Camera-type eye (tissue), 1 donor: ENCODE data around the gene KDM7A. TPM values are rescaled to one million over a fixed set of nuclear protein-coding genes. Genes with fewer than 3 reads are reported as not detected.

Experiments
- total RNA-seq: library from RNA; depleted of rRNA; stranded (reverse); fragments of >200 nt; gene quantifications from one replicate; pipeline ENCODE4 v1.2.3, GENCODE V29; 2014

The KDM7A gene, protein sequence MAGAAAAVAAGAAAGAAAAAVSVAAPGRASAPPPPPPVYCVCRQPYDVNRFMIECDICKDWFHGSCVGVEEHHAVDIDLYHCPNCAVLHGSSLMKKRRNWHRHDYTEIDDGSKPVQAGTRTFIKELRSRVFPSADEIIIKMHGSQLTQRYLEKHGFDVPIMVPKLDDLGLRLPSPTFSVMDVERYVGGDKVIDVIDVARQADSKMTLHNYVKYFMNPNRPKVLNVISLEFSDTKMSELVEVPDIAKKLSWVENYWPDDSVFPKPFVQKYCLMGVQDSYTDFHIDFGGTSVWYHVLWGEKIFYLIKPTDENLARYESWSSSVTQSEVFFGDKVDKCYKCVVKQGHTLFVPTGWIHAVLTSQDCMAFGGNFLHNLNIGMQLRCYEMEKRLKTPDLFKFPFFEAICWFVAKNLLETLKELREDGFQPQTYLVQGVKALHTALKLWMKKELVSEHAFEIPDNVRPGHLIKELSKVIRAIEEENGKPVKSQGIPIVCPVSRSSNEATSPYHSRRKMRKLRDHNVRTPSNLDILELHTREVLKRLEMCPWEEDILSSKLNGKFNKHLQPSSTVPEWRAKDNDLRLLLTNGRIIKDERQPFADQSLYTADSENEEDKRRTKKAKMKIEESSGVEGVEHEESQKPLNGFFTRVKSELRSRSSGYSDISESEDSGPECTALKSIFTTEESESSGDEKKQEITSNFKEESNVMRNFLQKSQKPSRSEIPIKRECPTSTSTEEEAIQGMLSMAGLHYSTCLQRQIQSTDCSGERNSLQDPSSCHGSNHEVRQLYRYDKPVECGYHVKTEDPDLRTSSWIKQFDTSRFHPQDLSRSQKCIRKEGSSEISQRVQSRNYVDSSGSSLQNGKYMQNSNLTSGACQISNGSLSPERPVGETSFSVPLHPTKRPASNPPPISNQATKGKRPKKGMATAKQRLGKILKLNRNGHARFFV
- 31.1 TPM for total RNA-seq

DNA sequence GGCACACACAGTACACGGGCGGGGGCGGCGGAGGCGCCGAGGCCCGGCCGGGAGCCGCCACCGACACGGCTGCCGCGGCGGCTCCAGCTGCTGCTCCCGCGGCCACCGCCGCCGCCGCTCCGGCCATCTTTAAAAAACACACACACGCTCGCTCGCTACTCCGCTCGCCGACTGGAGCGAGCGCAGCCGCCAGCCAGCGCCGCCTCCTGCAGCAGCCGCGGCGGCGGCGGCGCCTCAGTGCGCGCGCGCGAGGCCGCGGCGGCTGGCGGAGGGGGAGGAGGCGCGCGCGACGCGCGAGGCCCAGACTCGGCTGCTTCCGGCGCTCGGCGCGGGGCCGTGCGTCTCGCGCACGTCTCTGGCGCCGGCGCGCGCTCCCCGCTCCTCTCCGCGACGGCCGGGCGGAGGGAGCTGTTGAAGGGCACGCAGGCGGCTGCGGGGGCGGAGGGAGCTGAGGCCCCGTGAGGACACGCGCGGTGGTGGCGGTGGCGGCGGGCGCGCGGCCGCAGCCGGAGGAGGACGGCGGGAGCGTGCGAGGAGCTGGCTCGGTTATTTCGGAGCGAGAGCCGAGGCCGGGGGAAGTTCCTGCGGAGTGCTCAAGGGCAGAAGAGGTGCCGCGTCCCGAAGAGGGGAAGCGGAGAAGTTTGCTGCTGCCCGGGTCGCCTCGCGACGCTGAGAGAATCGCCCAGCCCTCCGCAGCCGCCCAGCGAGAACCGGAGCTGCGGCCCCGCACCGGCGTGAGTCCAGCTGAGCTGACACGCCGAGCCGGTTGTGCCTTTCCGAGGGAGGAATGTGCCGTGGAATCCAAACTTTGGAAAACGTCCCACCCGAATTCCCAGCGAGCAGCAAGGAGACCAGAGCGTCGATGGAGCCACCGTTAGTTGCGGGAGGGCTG is at the start of gene KDM7A:
Gene KDM7A (minus strand): TSS at position 173 of the 892 bp plus-strand sequence. CDS start 46 bp downstream, at position 127.

DNA sequence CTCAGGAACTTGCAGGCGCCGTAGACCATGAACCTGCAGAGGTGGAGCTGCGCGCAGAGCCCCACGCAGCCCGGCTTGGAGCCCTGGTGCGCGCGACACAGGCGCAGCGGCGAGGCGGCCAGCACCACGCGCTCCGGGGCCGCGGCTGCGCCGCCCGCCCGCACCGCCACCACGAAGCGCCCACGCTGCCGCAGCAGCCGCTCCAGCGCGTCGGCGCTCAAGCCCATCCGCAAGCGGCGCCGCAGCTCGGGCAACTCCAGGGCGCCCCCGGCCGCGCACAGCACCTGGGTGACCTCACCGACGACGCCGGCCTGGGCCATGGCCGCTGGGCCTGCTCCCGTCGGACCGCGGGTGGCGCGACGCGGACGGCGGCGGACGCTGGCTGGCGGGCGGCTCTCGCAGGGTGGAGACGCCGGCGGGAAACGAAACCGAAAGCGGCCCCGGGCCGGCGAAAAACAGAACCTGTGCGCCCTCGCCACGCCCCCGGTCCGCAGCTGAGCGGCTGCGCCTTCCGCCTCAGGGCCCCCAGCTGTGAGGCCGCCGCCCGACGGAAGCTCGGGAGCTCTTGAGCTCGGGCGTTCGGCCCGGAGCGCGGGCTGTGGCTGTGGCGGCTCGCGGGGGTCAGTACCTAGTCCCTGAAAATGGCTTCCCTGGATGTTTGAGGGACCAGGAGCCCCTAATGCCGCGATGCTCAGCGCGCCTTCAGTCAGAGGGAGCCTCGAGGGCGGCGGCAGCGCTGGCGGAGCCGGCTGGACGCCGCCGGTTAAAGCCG is 114.1 kb downstream of the KDM7A start, which contains the start of gene PARP12:
Gene PARP12 (minus strand): TSS at position 424 of the 772 bp plus-strand sequence. CDS start 104 bp downstream, at position 320.

Other genes with a start within 250 kb of the KDM7A start
- gene PARP12, start 114.0 kb downstream of the KDM7A start, total RNA-seq = 19.5 TPM
- 79.2 TPM for gene SLC37A3, start 221.5 kb upstream of the KDM7A start, total RNA-seq
- gene RAB19, start 227.1 kb upstream of the KDM7A start, total RNA-seq = 0.93 TPM